CD4-positive, alpha-beta memory T cell (primary cell): ENCODE measurements around the gene TPCN1. TPM values are rescaled to one million over a fixed set of nuclear protein-coding genes. Genes with fewer than 3 reads are reported as not detected.
A peak's percentile ranks its signal among the peaks of the same experiment; 100 is the strongest.
"Not testable (repeated sequence)": the region's sequence is repeated elsewhere in the genome, so short reads cannot be mapped to it uniquely, and the experiment has no call there.

Source experiments
- CTCF ChIA-PET: fragments of 350-600 bp; sonication (Branson Sonifier 250); formaldehyde crosslinking; loops from one replicate; lab custom pipeline; 2021; ENCODE audit warnings: inconsistent platforms; ENCODE audit not compliant: partially characterized antibody; lab: Charles Lee
- POLR2A ChIA-PET: fragments of 350-600 bp; sonication (Branson Sonifier 250); formaldehyde crosslinking; loops from one replicate; lab custom pipeline; 2021; ENCODE audit not compliant: partially characterized antibody; lab: Charles Lee
- DNase-seq, 5 donors: peaks; one replicate each; pipeline versions ENCODE4 v3.0.0 to v3.0.0-alpha.2; 2020 to 2022; ENCODE audit warnings: mixed read lengths in 1 of 5
- H3K27ac ChIP-seq: one replicate; pipeline ENCODE4 v1.7.0; 2013; ENCODE audit warnings: low read depth, low read length
- H3K27me3 ChIP-seq: 2 replicates; pipeline ENCODE4 v1.7.0; 2013; ENCODE audit warnings: mild to moderate bottlenecking, low read length, moderate library complexity; ENCODE audit not compliant: insufficient read depth
- H3K36me3 ChIP-seq: 2 replicates; pipeline ENCODE4 v1.7.0; 2013; ENCODE audit warnings: mild to moderate bottlenecking, low read length, moderate library complexity; ENCODE audit not compliant: insufficient read depth
- H3K4me1 ChIP-seq: 2 replicates; pipeline ENCODE4 v1.7.0; 2013; ENCODE audit warnings: mild to moderate bottlenecking, low read length, moderate library complexity; ENCODE audit not compliant: insufficient read depth
- H3K4me3 ChIP-seq, 2 donors: one replicate each; pipeline ENCODE4 v1.7.0; 2013; ENCODE audit warnings: low read length in 2 of 2, mild to moderate bottlenecking in 1 of 2
- H3K9me3 ChIP-seq, 2 donors: one replicate each; pipeline ENCODE4 v1.7.0; 2013; ENCODE audit warnings: low read length in 2 of 2, control low read depth in 1 of 2; ENCODE audit not compliant: control insufficient read depth in 1 of 2
- H3K27ac Mint-ChIP-seq, 7 donors: one replicate each; pipeline ENCODE4 v1.8.0; 2020 to 2021; ENCODE audit warnings: mixed read lengths in 7 of 7, mild to moderate bottlenecking in 6 of 7, inconsistent platforms in 3 of 7, moderate library complexity in 3 of 7
- H3K27me3 Mint-ChIP-seq, 2 donors: one replicate each; pipeline ENCODE4 v1.8.0; 2020 to 2021; ENCODE audit warnings: mixed read lengths in 2 of 2
- H3K36me3 Mint-ChIP-seq, 2 donors: one replicate each; pipeline ENCODE4 v1.8.0; 2020 to 2021; ENCODE audit warnings: mixed read lengths in 2 of 2, inconsistent platforms in 1 of 2, mild to moderate bottlenecking in 1 of 2
- H3K4me1 Mint-ChIP-seq, 4 donors: one replicate each; pipeline ENCODE4 v1.8.0; 2020 to 2021; ENCODE audit warnings: mixed read lengths in 4 of 4, mild to moderate bottlenecking in 1 of 4
- H3K4me3 Mint-ChIP-seq, 8 donors: one replicate each; pipeline ENCODE4 v1.8.0; 2020 to 2021; ENCODE audit warnings: mixed read lengths in 8 of 8, mild to moderate bottlenecking in 7 of 8, moderate library complexity in 6 of 8, inconsistent platforms in 3 of 8
- H3K9me3 Mint-ChIP-seq, 8 donors: one replicate each; pipeline ENCODE4 v1.8.0; 2020 to 2021; ENCODE audit warnings: mixed read lengths in 8 of 8, mild to moderate bottlenecking in 5 of 8, inconsistent platforms in 3 of 8, moderate library complexity in 1 of 8
- intact Hi-C: fragments of 100-400 bp; cut with micrococcal nuclease; formaldehyde crosslinking; loops from one replicate; pipeline ENCODE4 v1.15.1; 2023
- polyA plus RNA-seq, 2 donors: library from polyadenylated mRNA; unstranded; fragments of 300-500 nt; fragmentation: Illumina TruSeq; gene quantifications; one replicate each; pipeline ENCODE4 v1.2.3, GENCODE V29; 2021
- total RNA-seq, 2 experiments: library from RNA; stranded (reverse); gene quantifications; one replicate each; pipeline ENCODE4 v1.2.3, GENCODE V29; 2021

TPCN1 gene
- total and polyA plus RNA-seq, 4 experiments from 2014 or later: 8.5 to 94.2 (median 49.9) TPM

- no peak for DNase-seq
- Mint-ChIP-seq H3K27ac (peak overlapping the region in 1 of 7 donors; percentile 17), H3K27me3 (no peaks in the 10 kb centered on the region), H3K36me3 (no peaks in the 10 kb centered on the region), H3K4me3 (no peak overlapping the region), H3K4me1 (peaks cover 2 to 8% (median 5%) of the 10 kb centered on the region in 4 donors), H3K9me3 (no peaks in the 10 kb centered on the region)
- Histone ChIP-seq H3K27ac (no peak overlapping the region), H3K27me3 (no peaks in the 10 kb centered on the region), H3K36me3 (no peaks in the 10 kb centered on the region), H3K4me1 (no peaks in the 10 kb centered on the region), H3K4me3 (no peak overlapping the region), H3K9me3 (no peaks in the 10 kb centered on the region)
- intact Hi-C loops: no loop called here
- POLR2A ChIA-PET: no interaction called here
- CTCF ChIA-PET: no interaction called here
Measured at GRCh38 chr12:113201187-113202177, 19.8 kb upstream of the TPCN1 start.

- Histone ChIP-seq H3K4me1 (peaks cover 5% of the 10 kb centered on the region), H3K4me3 (no peak overlapping the region), H3K27me3 (no peaks in the 10 kb centered on the region), H3K9me3 (no peaks in the 10 kb centered on the region), H3K36me3 (no peaks in the 10 kb centered on the region), H3K27ac (no peak overlapping the region)
- no peak overlapping the region for H3K4me3 Mint-ChIP-seq
- peaks cover 4 to 11% (median 8%) of the 10 kb centered on the region in 4 donors for H3K4me1 Mint-ChIP-seq
- H3K36me3 Mint-ChIP-seq: no peaks in the 10 kb centered on the region
- CTCF ChIA-PET: interaction anchor here (1.4 to 1.5 kb wide), 2 partner anchors 12 to 29 kb away, joined by 3 read pairs; no protein-coding TSS in a partner anchor
- POLR2A ChIA-PET: interaction anchor here (0.6 kb wide), 1 partner anchor 14 kb away, joined by 3 read pairs; no protein-coding TSS in a partner anchor
- H3K27me3 Mint-ChIP-seq: no peaks in the 10 kb centered on the region
- intact Hi-C loops: loop anchor here (1.0 kb wide), 1 partner anchor 15 kb away; no protein-coding TSS in a partner anchor
- no peak overlapping the region for H3K27ac Mint-ChIP-seq
- no peak for DNase-seq
- H3K9me3 Mint-ChIP-seq: no peaks in the 10 kb centered on the region
Measured at GRCh38 chr12:113202300-113203075, 18.8 kb upstream of the TPCN1 start.

GRCh38 chr12:113203852-113204760 lies 17.2 kb upstream of the TPCN1 start:
- Histone ChIP-seq H3K36me3 (no peaks in the 10 kb centered on the region), H3K4me3 (no peak overlapping the region), H3K9me3 (no peaks in the 10 kb centered on the region), H3K27ac (no peak overlapping the region), H3K4me1 (peaks cover 21% of the 10 kb centered on the region), H3K27me3 (no peaks in the 10 kb centered on the region)
- no peak for DNase-seq
- Mint-ChIP-seq H3K27ac (peak overlapping the region in 5 of 7 donors; percentile 22 to 89 (median 60)), H3K9me3 (no peaks in the 10 kb centered on the region), H3K36me3 (no peaks in the 10 kb centered on the region), H3K4me3 (no peak overlapping the region), H3K4me1 (peaks cover 15 to 27% (median 23%) of the 10 kb centered on the region in 4 donors), H3K27me3 (no peaks in the 10 kb centered on the region)
- ChIA-PET CTCF (interaction anchor here (1.4 kb wide), 1 partner anchor 13 kb away, joined by 3 read pairs; no protein-coding TSS in a partner anchor), POLR2A (interaction anchor here (0.5 kb wide), 1 partner anchor 23 kb away, joined by 3 read pairs; no protein-coding TSS in a partner anchor)
- intact Hi-C loops: loop anchor here (1.0 kb wide), 1 partner anchor 17 kb away; no protein-coding TSS in a partner anchor

- no peak overlapping the region for H3K4me3 Mint-ChIP-seq
- H3K9me3 ChIP-seq: no peaks in the 10 kb centered on the region
- no peaks in the 10 kb centered on the region for H3K36me3 Mint-ChIP-seq
- peaks cover 17 to 34% (median 27%) of the 10 kb centered on the region in 4 donors for H3K4me1 Mint-ChIP-seq
- no peak for DNase-seq
- POLR2A ChIA-PET: interaction anchor here (0.5 kb wide), 1 partner anchor 23 kb away, joined by 3 read pairs; no protein-coding TSS in a partner anchor
- intact Hi-C loops: loop anchor here (5.0 kb wide), 1 partner anchor 57 kb away; no protein-coding TSS in a partner anchor
- H3K4me3 ChIP-seq: no peak overlapping the region
- peak overlapping the region in 4 of 7 donors; percentile 22 to 61 (median 42) for H3K27ac Mint-ChIP-seq
- H3K27me3 ChIP-seq: no peaks in the 10 kb centered on the region
- H3K36me3 ChIP-seq: no peaks in the 10 kb centered on the region
- CTCF ChIA-PET: no interaction called here
- peaks cover 28% of the 10 kb centered on the region for H3K4me1 ChIP-seq
- no peaks in the 10 kb centered on the region for H3K27me3 Mint-ChIP-seq
- H3K27ac ChIP-seq: no peak overlapping the region
- no peaks in the 10 kb centered on the region for H3K9me3 Mint-ChIP-seq
Measured at GRCh38 chr12:113204804-113205203, 16.5 kb upstream of the TPCN1 start.

GRCh38 chr12:113206802-113207201 lies 14.5 kb upstream of the TPCN1 start:
- POLR2A ChIA-PET, H3K4me3 Mint-ChIP-seq, H3K9me3 Mint-ChIP-seq, DNase-seq, H3K27ac ChIP-seq, H3K27me3 ChIP-seq, H3K9me3 ChIP-seq, H3K27me3 Mint-ChIP-seq, CTCF ChIA-PET, H3K4me3 ChIP-seq, H3K36me3 ChIP-seq, H3K36me3 Mint-ChIP-seq: not testable (repeated sequence)
- peak overlapping the region in 6 of 7 donors; percentile 78 to 97 (median 90) for H3K27ac Mint-ChIP-seq
- intact Hi-C loops: loop anchor here (5.0 kb wide), 1 partner anchor 55 kb away; no protein-coding TSS in a partner anchor
- H3K4me1 Mint-ChIP-seq: peaks cover 24 to 50% (median 40%) of the 10 kb centered on the region in 4 donors
- peaks cover 47% of the 10 kb centered on the region for H3K4me1 ChIP-seq

GRCh38 chr12:113207613-113208040 lies 13.6 kb upstream of the TPCN1 start:
- H3K9me3 Mint-ChIP-seq: no peaks in the 10 kb centered on the region
- CTCF ChIA-PET: interaction anchor here (0.9 to 1.3 kb wide), 3 partner anchors 11 to 18 kb away, joined by 4 to 7 read pairs (median 6); partner anchors contain the start of gene TPCN1
- Histone ChIP-seq H3K4me1 (peaks cover 47% of the 10 kb centered on the region), H3K27me3 (no peaks in the 10 kb centered on the region), H3K27ac (peak overlapping the region; percentile 40), H3K9me3 (no peaks in the 10 kb centered on the region), H3K4me3 (no peak overlapping the region), H3K36me3 (no peaks in the 10 kb centered on the region)
- H3K4me1 Mint-ChIP-seq: peaks cover 24 to 54% (median 40%) of the 10 kb centered on the region in 4 donors
- POLR2A ChIA-PET: interaction anchor here (0.8 to 5.9 kb wide), 8 partner anchors 7 to 229 kb away, joined by 3 to 84 read pairs (median 6); partner anchors contain the start of genes DDX54, OAS2, RITA1 and TPCN1
- H3K36me3 Mint-ChIP-seq: no peaks in the 10 kb centered on the region
- no peaks in the 10 kb centered on the region for H3K27me3 Mint-ChIP-seq
- peak in 4 of 5 donors; percentile 27 to 55 (median 34) for DNase-seq
- peak overlapping the region; percentile 87 to 97 (median 93) for H3K27ac Mint-ChIP-seq
- intact Hi-C loops: loop anchor here (1.0 to 5.0 kb wide), 2 partner anchors 14 to 55 kb away; partner anchors contain the start of gene TPCN1
- peak overlapping the region in 5 of 8 donors; percentile 67 to 83 (median 81) for H3K4me3 Mint-ChIP-seq
